Fibroblast of mammary gland (primary cell): ENCODE data around the gene STK38L.

Source experiments
- DNase-seq: peaks from one replicate; pipeline ENCODE4 v3.0.0-alpha.2; 2010; ENCODE audit warnings: low read depth
- H3K4me3 ChIP-seq: 2 replicates; pipeline ENCODE4 v1.5.1; 2011; ENCODE audit warnings: low read depth, mild to moderate bottlenecking, low read length, moderate library complexity; ENCODE audit not compliant: control insufficient read depth
- CTCF ChIP-seq: conservative IDR thresholded peaks from 2 replicates; pipeline ENCODE4 v1.5.1; 2011; ENCODE audit warnings: low read depth, low read length, inconsistent platforms; ENCODE audit not compliant: control insufficient read depth, insufficient read depth

Gene STK38L

GRCh38 chr12:27361372-27361771 is 117.3 kb downstream of the STK38L start:
- TF ChIP-seq CTCF = no peak
- H3K4me3 ChIP-seq = no peak overlapping the region
- DNase-seq = peak; percentile 70

GRCh38 chr12:27366621-27367020 is 122.5 kb downstream of the STK38L start:
- TF ChIP-seq CTCF = no peak
- DNase-seq = no peak
- no peak overlapping the region for H3K4me3 ChIP-seq

GRCh38 chr12:27367078-27367477 is 123.0 kb downstream of the STK38L start:
- TF ChIP-seq CTCF = no peak
- no peak for DNase-seq

More at GRCh38 chr12:27367078-27367477, 123.0 kb downstream of the STK38L start:
- no peak overlapping the region for H3K4me3 ChIP-seq
